ENCODE measurements around the gene RAMACL. TPM values are rescaled to one million over a fixed set of nuclear protein-coding genes. Genes with fewer than 3 reads are reported as not detected.

The RAMACL gene
- total RNA-seq, 1 experiment from 2014 or later = 0.13 TPM

GRCh38 chr6:166626177-166627032 lies 39.9 kb upstream of the RAMACL start:
- CTCF ChIA-PET = interaction anchor here (0.7 kb wide), 1 partner anchor 19 kb away, joined by 3 read pairs; no protein-coding TSS in a partner anchor

GRCh38 chr6:166625356-166625755 lies 38.9 kb upstream of the RAMACL start:
- Histone ChIP-seq H3K36me3 (ENCODE audit: control insufficient read depth, insufficient read depth, low read length) (no peaks in the 10 kb centered on the region), H3K27me3 (ENCODE audit: control insufficient read depth, insufficient read depth, low read length) (peaks cover 48% of the 10 kb centered on the region), H3K4me1 (ENCODE audit: control insufficient read depth, insufficient read depth, low read length) (peaks cover 12% of the 10 kb centered on the region), H3K27ac (ENCODE audit: low read length) (no peak overlapping the region), H3K9me3 (ENCODE audit: control insufficient read depth, insufficient read depth, low read depth, low read length) (no peaks in the 10 kb centered on the region), H3K4me3 (ENCODE audit: low read depth in 2 of 2, low read length in 2 of 2) (peak overlapping the region; percentile 68 to 77; a peak in 2 of 4 replicates)
- in situ Hi-C loops (cut with HindIII; ENCODE audit: low pct_unique_long_range_greater_than_20kb, low sequenced_read_pairs) = no loop called here
- ChIA-PET POLR2A (no interaction called here), CTCF (no interaction called here)
- intact Hi-C loops (cut with micrococcal nuclease; ENCODE audit: unreplicated experiment) = loop anchor here (10.0 kb wide), 1 partner anchor 1189 kb away; no protein-coding TSS in a partner anchor
- DNase-seq (ENCODE audit: low read depth, low spot score) (no peak), ATAC-seq (no peak)
- no TSS peak for BruUV-seq (replicated peaks)
- TF ChIP-seq POLR2AphosphoS5 (IDR thresholded peaks at IDR 0.05; ENCODE audit: low read depth, low read length) = no peak

More at GRCh38 chr6:166626177-166627032, 39.9 kb upstream of the RAMACL start:
- no TSS peak for BruUV-seq (replicated peaks)
- no peaks in the 10 kb centered on the region for H3K9me3 ChIP-seq (ENCODE audit: control insufficient read depth, insufficient read depth, low read depth, low read length)
- peaks cover 50% of the 10 kb centered on the region for H3K27me3 ChIP-seq (ENCODE audit: control insufficient read depth, insufficient read depth, low read length)
- in situ Hi-C loops (cut with HindIII; ENCODE audit: low pct_unique_long_range_greater_than_20kb, low sequenced_read_pairs) (no loop called here), intact Hi-C loops (cut with micrococcal nuclease; ENCODE audit: unreplicated experiment) (loop anchor here (10.0 kb wide), 1 partner anchor 1188 kb away; no protein-coding TSS in a partner anchor)
- ATAC-seq = peak; percentile 9
- POLR2A ChIA-PET = interaction anchor here (0.6 kb wide), 1 partner anchor 594 kb away, joined by 9 read pairs; no protein-coding TSS in a partner anchor
- peaks cover 12% of the 10 kb centered on the region for H3K4me1 ChIP-seq (ENCODE audit: control insufficient read depth, insufficient read depth, low read length)
- H3K36me3 ChIP-seq (ENCODE audit: control insufficient read depth, insufficient read depth, low read length) = no peaks in the 10 kb centered on the region
- TF ChIP-seq CTCF (IDR thresholded peaks at IDR 0.05) = no peak
- no peak for TF ChIP-seq TCF7L2 (IDR thresholded peaks at IDR 0.05; ENCODE audit: low read depth, low read length)
- no peak for TF ChIP-seq REST (IDR thresholded peaks at IDR 0.05; ENCODE audit: insufficient read depth in 1 of 2, low read depth in 2 of 2, low read length in 1 of 2)
- no peak for TF ChIP-seq POLR2AphosphoS5 (IDR thresholded peaks at IDR 0.05; ENCODE audit: low read depth, low read length)
- H3K27ac ChIP-seq (ENCODE audit: low read length) = peak overlapping the region; percentile 1; the same call in 1 of the 2 replicates
- DNase-seq (ENCODE audit: low read depth, low spot score) = no peak
- peak overlapping the region; percentile 68 to 77 for H3K4me3 ChIP-seq (ENCODE audit: low read depth in 2 of 2, low read length in 2 of 2)

GRCh38 chr6:166624275-166624674 lies 37.8 kb upstream of the RAMACL start:
- Histone ChIP-seq H3K36me3 (ENCODE audit: control insufficient read depth, insufficient read depth, low read length) (no peaks in the 10 kb centered on the region), H3K27me3 (ENCODE audit: control insufficient read depth, insufficient read depth, low read length) (peaks cover 39% of the 10 kb centered on the region), H3K9me3 (ENCODE audit: control insufficient read depth, insufficient read depth, low read depth, low read length) (no peaks in the 10 kb centered on the region), H3K27ac (ENCODE audit: low read length) (no peak overlapping the region), H3K4me3 (ENCODE audit: low read depth in 2 of 2, low read length in 2 of 2) (no peak overlapping the region), H3K4me1 (ENCODE audit: control insufficient read depth, insufficient read depth, low read length) (peaks cover 12% of the 10 kb centered on the region)
- intact Hi-C loops (cut with micrococcal nuclease; ENCODE audit: unreplicated experiment) (loop anchor here (10.0 kb wide), 1 partner anchor 1191 kb away; no protein-coding TSS in a partner anchor), in situ Hi-C loops (cut with HindIII; ENCODE audit: low pct_unique_long_range_greater_than_20kb, low sequenced_read_pairs) (no loop called here)
- ChIA-PET CTCF (no interaction called here), POLR2A (no interaction called here)
- no peak for DNase-seq (ENCODE audit: low read depth, low spot score)
- no peak for ATAC-seq
- BruUV-seq (replicated peaks) = no TSS peak
- TF ChIP-seq CTCF (IDR thresholded peaks at IDR 0.05) (no peak), TCF7L2 (IDR thresholded peaks at IDR 0.05; ENCODE audit: low read depth, low read length) (no peak), SIN3A (IDR thresholded peaks at IDR 0.05; ENCODE audit: borderline replicate concordance, insufficient read depth, low read depth, low read length) (no peak), REST (IDR thresholded peaks at IDR 0.05; ENCODE audit: insufficient read depth in 1 of 2, low read depth in 2 of 2, low read length in 1 of 2) (no peak), POLR2AphosphoS5 (IDR thresholded peaks at IDR 0.05; ENCODE audit: low read depth, low read length) (no peak)
